H9 (cell line): ENCODE results near the gene MCCC1. TPM values are rescaled to one million over a fixed set of nuclear protein-coding genes. Genes with fewer than 3 reads are reported as not detected.

Experiments
- DNase-seq: peaks from one replicate; pipeline ENCODE4 v3.0.0-alpha.2; 2017
- H2AFZ ChIP-seq: one replicate; pipeline ENCODE4 v1.6.1; 2013; ENCODE audit warnings: mild to moderate bottlenecking, low read length, control low read depth, moderate library complexity
- H2AK5ac ChIP-seq: 2 replicates; pipeline ENCODE4 v1.6.1; 2013; ENCODE audit warnings: low read length, control low read depth, mixed read lengths; ENCODE audit not compliant: insufficient read length
- H2BK120ac ChIP-seq: one replicate; pipeline ENCODE4 v1.6.1; 2013; ENCODE audit warnings: low read depth, mild to moderate bottlenecking, low read length, control low read depth, inconsistent platforms; ENCODE audit not compliant: poor library complexity, severe bottlenecking
- H2BK12ac ChIP-seq: 2 replicates; pipeline ENCODE4 v1.6.1; 2013; ENCODE audit warnings: low read length, control low read depth, mixed read lengths, low read depth; ENCODE audit not compliant: insufficient read length
- H2BK15ac ChIP-seq: 2 replicates; pipeline ENCODE4 v1.6.1; 2013; ENCODE audit warnings: low read depth, low read length, control low read depth
- H2BK20ac ChIP-seq: one replicate; pipeline ENCODE4 v1.6.1; 2013; ENCODE audit warnings: low read depth, mild to moderate bottlenecking, low read length, control low read depth, inconsistent platforms; ENCODE audit not compliant: poor library complexity, severe bottlenecking
- H2BK5ac ChIP-seq: 2 replicates; pipeline ENCODE4 v1.6.1; 2013; ENCODE audit warnings: low read length, control low read depth, mixed read lengths; ENCODE audit not compliant: insufficient read length
- H3K14ac ChIP-seq: 2 replicates; pipeline ENCODE4 v1.6.1; 2013; ENCODE audit warnings: low read length, control low read depth; ENCODE audit not compliant: insufficient read depth
- H3K18ac ChIP-seq: 2 replicates; pipeline ENCODE4 v1.6.1; 2013; ENCODE audit warnings: low read depth, mild to moderate bottlenecking, mixed read lengths, low read length, control low read depth; ENCODE audit not compliant: insufficient read length
- H3K23ac ChIP-seq: 2 replicates; pipeline ENCODE4 v1.6.1; 2013; ENCODE audit warnings: low read length, control low read depth, mixed read lengths, low read depth; ENCODE audit not compliant: insufficient read length
- H3K23me2 ChIP-seq: 2 replicates; pipeline ENCODE4 v1.6.1; 2013; ENCODE audit warnings: low read depth, mild to moderate bottlenecking, mixed read lengths, low read length, control low read depth; ENCODE audit not compliant: insufficient read length, poor library complexity, severe bottlenecking
- H3K27ac ChIP-seq: 2 replicates; pipeline ENCODE4 v1.5.1; 2013; ENCODE audit warnings: low read length, control low read depth, mixed read lengths, low read depth; ENCODE audit not compliant: insufficient read length
- H3K27me3 ChIP-seq: 2 replicates; pipeline ENCODE4 v1.6.1; 2013; ENCODE audit warnings: low read length, control low read depth, inconsistent platforms; ENCODE audit not compliant: insufficient read depth
- H3K4ac ChIP-seq: 2 replicates; pipeline ENCODE4 v1.6.1; 2013; ENCODE audit warnings: low read depth, mild to moderate bottlenecking, control low read depth, inconsistent platforms, low read length, moderate library complexity
- H3K4me1 ChIP-seq: 2 replicates; pipeline ENCODE4 v1.6.1; 2013; ENCODE audit warnings: low read length, control low read depth, inconsistent platforms; ENCODE audit not compliant: insufficient read depth
- H3K4me2 ChIP-seq: 2 replicates; pipeline ENCODE4 v1.6.1; 2013; ENCODE audit warnings: low read length, control low read depth, mixed read lengths; ENCODE audit not compliant: insufficient read length, insufficient read depth
- H3K56ac ChIP-seq: 2 replicates; pipeline ENCODE4 v1.6.1; 2013; ENCODE audit warnings: low read depth, mild to moderate bottlenecking, mixed read lengths, low read length, control low read depth; ENCODE audit not compliant: insufficient read length
- H3K79me1 ChIP-seq: 2 replicates; pipeline ENCODE4 v1.6.1; 2013; ENCODE audit warnings: low read depth, mild to moderate bottlenecking, moderate library complexity, low read length, control low read depth, inconsistent platforms; ENCODE audit not compliant: insufficient read depth, poor library complexity, severe bottlenecking
- H3K79me2 ChIP-seq: 2 replicates; pipeline ENCODE4 v1.6.1; 2013; ENCODE audit warnings: low read length, control low read depth, inconsistent platforms; ENCODE audit not compliant: insufficient read depth
- H3K9ac ChIP-seq: 2 replicates; pipeline ENCODE4 v1.6.1; 2013; ENCODE audit warnings: low read length, control low read depth, mixed read lengths; ENCODE audit not compliant: insufficient read length; ENCODE audit errors: extremely low read depth
- H3K9me3 ChIP-seq: one replicate; pipeline ENCODE4 v1.6.1; 2013; ENCODE audit warnings: low read depth, low read length, inconsistent platforms; ENCODE audit not compliant: control insufficient read depth
- H3T11ph ChIP-seq: one replicate; pipeline ENCODE4 v1.6.1; 2013; ENCODE audit warnings: mild to moderate bottlenecking, low read length, control low read depth, inconsistent platforms
- H4K20me1 ChIP-seq: one replicate; pipeline ENCODE4 v1.6.1; 2013; ENCODE audit not compliant: control insufficient read depth, insufficient read length, insufficient read depth
- H4K5ac ChIP-seq: 2 replicates; pipeline ENCODE4 v1.6.1; 2013; ENCODE audit warnings: low read depth, mild to moderate bottlenecking, mixed read lengths, low read length, control low read depth; ENCODE audit not compliant: insufficient read length
- H4K8ac ChIP-seq: replicated peaks from 2 replicates; pipeline ENCODE4 v1.6.1; 2013; ENCODE audit warnings: low read length, control low read depth, mixed read lengths, low read depth; ENCODE audit not compliant: insufficient read length
- H4K91ac ChIP-seq: 2 replicates; pipeline ENCODE4 v1.6.1; 2013; ENCODE audit warnings: low read depth, mild to moderate bottlenecking, moderate library complexity, mixed read lengths, low read length, control low read depth; ENCODE audit not compliant: insufficient read length
- H3K27ac Mint-ChIP-seq, 3 experiments: 2 replicates in 2 of 3; 3 replicates in 1 of 3; pipeline ENCODE4 v1.8.0; 2020 to 2021; ENCODE audit warnings: mixed read lengths in 3 of 3, mild to moderate bottlenecking in 1 of 3, moderate library complexity in 1 of 3
- H3K27me3 Mint-ChIP-seq: 2 replicates; pipeline ENCODE4 v1.8.0; 2021; ENCODE audit warnings: low read depth, mild to moderate bottlenecking, moderate library complexity, mixed read lengths
- H3K36me3 Mint-ChIP-seq, 3 experiments: 2 replicates in 2 of 3; 3 replicates in 1 of 3; pipeline ENCODE4 v1.8.0; 2020 to 2021; ENCODE audit warnings: low read depth in 3 of 3, mixed read lengths in 3 of 3; ENCODE audit not compliant: insufficient read depth in 1 of 3
- H3K4me1 Mint-ChIP-seq, 2 experiments: 2 replicates each; pipeline ENCODE4 v1.8.0; 2020; ENCODE audit warnings: mixed read lengths in 2 of 2
- H3K4me3 Mint-ChIP-seq, 2 experiments: 2 replicates in 1 of 2; 3 replicates in 1 of 2; pipeline ENCODE4 v1.8.0; 2020 to 2021; ENCODE audit warnings: mild to moderate bottlenecking in 2 of 2, mixed read lengths in 2 of 2, moderate library complexity in 1 of 2
- H3K9me3 Mint-ChIP-seq, 2 experiments: 2 replicates in 1 of 2; 3 replicates in 1 of 2; pipeline ENCODE4 v1.8.0; 2020; ENCODE audit warnings: mild to moderate bottlenecking in 2 of 2, mixed read lengths in 2 of 2, moderate library complexity in 1 of 2
- WGBS: extraction: QIAGEN DNeasy Blood & Tissue Kit; methylation state at CpG from one replicate; pipeline ENCODE4 v1.1.7; 2013; ENCODE audit warnings: missing lambda C conversion rate, low lambda C conversion rate, mixed read lengths; ENCODE audit not compliant: insufficient read length; ENCODE audit errors: extremely low coverage; 5-methylcytosine and 5-hydroxymethylcytosine counted together
- total RNA-seq: library from RNA; stranded (reverse); gene quantifications from 2 replicates; pipeline ENCODE4 v1.2.1, GENCODE V29; 2021
- TF ChIP-seq, protein P1 (sequence below): fragments of 200-600 bp; sonication (generic); conservative IDR thresholded peaks from 3 replicates; pipeline ENCODE4 v1.8.0; 2021; ENCODE audit warnings: antibody characterized with exemption, mild to moderate bottlenecking

MCCC1 gene
- total RNA-seq, 1 experiment from 2014 or later = 18.3 TPM

- no peak overlapping the region for H3K9ac ChIP-seq
- TF ChIP-seq, protein P1, sequence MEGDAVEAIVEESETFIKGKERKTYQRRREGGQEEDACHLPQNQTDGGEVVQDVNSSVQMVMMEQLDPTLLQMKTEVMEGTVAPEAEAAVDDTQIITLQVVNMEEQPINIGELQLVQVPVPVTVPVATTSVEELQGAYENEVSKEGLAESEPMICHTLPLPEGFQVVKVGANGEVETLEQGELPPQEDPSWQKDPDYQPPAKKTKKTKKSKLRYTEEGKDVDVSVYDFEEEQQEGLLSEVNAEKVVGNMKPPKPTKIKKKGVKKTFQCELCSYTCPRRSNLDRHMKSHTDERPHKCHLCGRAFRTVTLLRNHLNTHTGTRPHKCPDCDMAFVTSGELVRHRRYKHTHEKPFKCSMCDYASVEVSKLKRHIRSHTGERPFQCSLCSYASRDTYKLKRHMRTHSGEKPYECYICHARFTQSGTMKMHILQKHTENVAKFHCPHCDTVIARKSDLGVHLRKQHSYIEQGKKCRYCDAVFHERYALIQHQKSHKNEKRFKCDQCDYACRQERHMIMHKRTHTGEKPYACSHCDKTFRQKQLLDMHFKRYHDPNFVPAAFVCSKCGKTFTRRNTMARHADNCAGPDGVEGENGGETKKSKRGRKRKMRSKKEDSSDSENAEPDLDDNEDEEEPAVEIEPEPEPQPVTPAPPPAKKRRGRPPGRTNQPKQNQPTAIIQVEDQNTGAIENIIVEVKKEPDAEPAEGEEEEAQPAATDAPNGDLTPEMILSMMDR = no peak
- no peak overlapping the region for H3K4me2 ChIP-seq
- no peak overlapping the region; a peak in 1 of 7 replicates for H3K27ac Mint-ChIP-seq
- no peak overlapping the region for H3K18ac ChIP-seq
- H3K23me2 ChIP-seq = no peaks in the 10 kb centered on the region
- H3T11ph ChIP-seq = no peak overlapping the region
- H4K20me1 ChIP-seq = no peaks in the 10 kb centered on the region
- H3K14ac ChIP-seq = no peak overlapping the region
- peaks cover 3% of the 10 kb centered on the region; the same call in 1 of the 2 replicates for H3K4me1 ChIP-seq
- no peaks in the 10 kb centered on the region for H3K9me3 Mint-ChIP-seq
- H3K36me3 Mint-ChIP-seq = peaks cover 0 to 20% (median 12%) of the 10 kb centered on the region in 3 experiments; a peak in 5 of 7 replicates
- H2AK5ac ChIP-seq = no peak overlapping the region
- H4K5ac ChIP-seq = no peak overlapping the region
- no peak overlapping the region for H2BK12ac ChIP-seq
- H2BK5ac ChIP-seq = no peak overlapping the region
- H4K8ac ChIP-seq = no peak overlapping the region
- no peak overlapping the region for H4K91ac ChIP-seq
- no peaks in the 10 kb centered on the region for H3K79me2 ChIP-seq
- H3K27me3 Mint-ChIP-seq = no peaks in the 10 kb centered on the region
- H2BK120ac ChIP-seq = no peak overlapping the region
- no peak overlapping the region for H3K4me3 Mint-ChIP-seq
- no peak for DNase-seq
- WGBS = no CpG with 5 or more reads among the region's 5 CpGs
- no peak overlapping the region for H3K23ac ChIP-seq
- H3K4me1 Mint-ChIP-seq = peaks cover 13 to 14% of the 10 kb centered on the region in 2 experiments
- H3K79me1 ChIP-seq = no peaks in the 10 kb centered on the region
- no peak overlapping the region for H3K56ac ChIP-seq
- no peak overlapping the region for H2BK15ac ChIP-seq
- no peak overlapping the region for H2AFZ ChIP-seq
- no peak overlapping the region for H2BK20ac ChIP-seq
- H3K9me3 ChIP-seq = no peaks in the 10 kb centered on the region
- H3K4ac ChIP-seq = no peak overlapping the region
- H3K27ac ChIP-seq = no peak overlapping the region
- no peaks in the 10 kb centered on the region for H3K27me3 ChIP-seq
These were observed 86.2 kb downstream of the MCCC1 start for GRCh38 chr3:183013074-183013473.
